ENCODE results near the gene FNDC1.

The FNDC1 gene

DNA sequence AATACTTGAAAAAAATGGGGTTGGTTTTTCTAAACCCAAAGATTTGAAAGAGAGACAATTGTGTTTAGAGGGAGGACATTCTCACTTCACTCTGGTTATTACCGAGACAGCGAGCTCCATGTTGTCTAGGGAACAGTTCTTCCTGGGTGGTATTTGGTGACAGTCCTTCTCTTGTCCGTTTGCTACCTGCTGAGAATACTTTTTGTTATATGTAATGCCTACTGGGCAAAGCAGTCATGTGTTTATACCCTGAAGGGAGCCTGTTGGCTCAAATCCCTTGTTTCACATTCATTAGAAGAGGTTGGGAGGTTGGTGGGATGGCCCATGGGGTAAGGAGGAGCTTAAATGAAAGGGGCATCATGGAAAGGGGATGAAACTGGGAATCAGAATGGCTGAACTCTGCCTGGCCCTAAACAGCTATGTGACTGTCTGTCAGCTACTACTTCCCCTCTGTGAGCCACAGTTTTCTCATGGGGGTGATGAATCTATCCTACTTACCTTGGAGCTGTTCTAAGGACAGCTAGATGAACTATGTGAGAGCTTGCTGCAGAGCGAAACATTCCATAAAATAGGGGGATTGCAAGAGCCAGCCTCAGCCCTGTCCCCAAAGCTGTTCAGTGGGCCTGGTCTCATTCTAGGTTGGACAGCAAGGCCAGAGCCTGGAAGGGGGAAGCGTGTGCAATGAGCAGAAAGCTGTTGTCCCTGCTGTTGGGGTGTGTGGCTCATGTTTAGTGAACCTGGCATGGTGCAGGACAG is 43.5 kb downstream of the FNDC1 start:
- no peak for DNase-seq (ENCODE audit: low read depth)

- DNase-seq (ENCODE audit: low read depth): no peak
Observed at GRCh38 chr6:159213405-159213804, 44.2 kb downstream of the FNDC1 start.

- DNase-seq (ENCODE audit: low read depth): no peak
Observed at GRCh38 chr6:159214281-159214680, 45.1 kb downstream of the FNDC1 start.

DNA sequence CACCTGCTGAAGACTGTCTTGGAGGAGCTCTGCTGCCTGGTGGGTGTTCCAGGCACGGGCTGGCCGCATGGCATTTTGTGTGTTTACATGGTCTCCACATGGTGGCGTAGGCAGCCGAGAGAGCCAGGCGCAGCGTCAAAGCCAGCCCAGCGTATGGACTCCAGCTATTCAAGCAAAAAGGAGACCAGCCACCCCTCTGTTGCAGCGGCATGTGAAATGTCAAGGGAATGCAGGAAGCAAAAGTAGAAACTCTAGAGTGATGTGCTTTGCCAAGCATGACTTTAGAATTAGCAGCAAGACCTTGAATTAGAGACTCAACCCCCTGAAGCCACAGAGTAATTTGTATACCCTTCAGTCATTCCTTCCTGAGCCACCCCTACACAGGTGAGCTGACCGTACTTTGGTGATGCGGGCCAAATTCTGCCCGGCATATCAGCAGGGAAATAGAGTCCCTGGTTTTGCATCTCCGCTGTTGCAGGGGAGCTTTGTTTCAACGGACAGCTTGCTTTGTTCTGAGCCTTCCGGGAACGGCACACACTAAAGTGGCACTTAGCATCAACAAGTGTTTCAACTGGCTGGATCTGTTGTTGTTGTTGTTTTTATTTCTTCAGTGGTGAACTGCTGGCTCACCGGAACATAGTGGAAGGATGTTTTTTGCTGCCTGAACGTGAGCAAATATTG is 48.5 kb downstream of the FNDC1 start:
- DNase-seq (ENCODE audit: low read depth): no peak

DNA sequence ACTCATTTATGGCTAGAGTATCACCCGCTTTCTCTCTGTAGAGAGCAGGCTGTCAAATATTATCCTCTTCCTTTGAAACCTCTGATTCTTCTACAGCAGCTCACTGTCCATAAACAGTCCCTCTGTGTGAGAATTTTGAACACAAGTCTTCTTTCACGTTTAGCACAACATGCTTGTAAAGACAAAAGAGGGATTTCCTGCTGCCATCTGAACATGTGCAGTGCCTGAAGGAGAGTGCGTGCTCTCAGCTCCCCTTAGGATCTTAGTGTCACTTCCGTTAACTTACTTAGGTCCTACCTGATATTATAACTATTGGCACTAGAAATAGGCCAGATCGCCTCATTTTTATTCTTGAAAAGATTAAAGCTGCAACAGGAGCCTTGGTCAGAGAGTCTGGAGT is 50.9 kb downstream of the FNDC1 start:
- no peak for DNase-seq (ENCODE audit: low read depth)

DNA sequence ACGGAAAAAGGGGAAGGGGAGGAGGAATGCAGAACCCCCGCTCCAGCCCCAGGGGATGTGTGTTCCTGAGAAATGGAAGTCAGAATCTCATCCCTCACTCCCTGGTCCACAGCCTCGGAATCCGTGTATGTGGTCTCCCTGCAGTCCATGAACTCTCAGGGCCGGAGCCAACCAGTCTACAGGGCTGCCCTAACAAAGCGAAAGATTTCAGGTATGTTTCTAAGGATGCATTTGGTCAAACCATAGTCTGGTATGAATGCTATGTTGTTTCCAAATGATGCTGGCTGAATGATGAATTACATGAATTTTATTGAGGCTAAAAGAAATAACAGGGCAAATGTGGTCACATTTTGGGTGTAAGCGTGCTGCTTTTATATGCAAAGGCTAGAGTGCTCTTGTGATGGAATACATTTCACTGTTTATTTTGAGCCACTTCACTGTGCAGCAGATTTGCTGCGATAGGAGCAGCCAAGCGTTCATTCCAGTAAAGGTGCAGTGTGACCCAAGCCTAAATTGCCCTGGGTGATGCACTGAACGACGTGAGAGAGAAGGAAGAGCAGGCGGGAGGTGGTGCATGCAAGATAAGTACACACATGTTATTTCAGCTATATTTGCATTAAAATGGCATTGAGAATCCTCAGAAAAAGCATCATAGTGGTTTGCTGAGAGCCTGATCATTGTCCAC is 52.4 kb downstream of the FNDC1 start:
- no peak for DNase-seq (ENCODE audit: low read depth)

DNA sequence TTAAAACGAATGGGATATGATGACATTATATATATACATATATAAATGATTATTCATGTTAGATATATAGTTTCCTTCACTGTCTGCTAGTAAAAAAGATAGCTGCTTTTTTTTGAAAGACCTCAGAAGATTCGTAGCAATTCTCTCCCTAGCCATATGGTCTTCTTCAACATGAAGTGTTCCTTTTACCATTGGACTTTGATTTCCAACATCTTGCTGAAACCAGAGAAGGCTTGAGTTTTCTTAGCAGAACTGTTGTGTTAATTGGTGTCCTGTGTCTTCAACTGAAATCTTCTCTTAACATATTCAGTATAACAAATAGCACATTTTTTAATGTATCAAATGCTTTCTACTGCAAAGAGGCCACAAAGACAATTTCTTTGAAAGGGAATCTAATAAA is 55.3 kb downstream of the FNDC1 start:
- DNase-seq (ENCODE audit: low read depth): no peak

DNA sequence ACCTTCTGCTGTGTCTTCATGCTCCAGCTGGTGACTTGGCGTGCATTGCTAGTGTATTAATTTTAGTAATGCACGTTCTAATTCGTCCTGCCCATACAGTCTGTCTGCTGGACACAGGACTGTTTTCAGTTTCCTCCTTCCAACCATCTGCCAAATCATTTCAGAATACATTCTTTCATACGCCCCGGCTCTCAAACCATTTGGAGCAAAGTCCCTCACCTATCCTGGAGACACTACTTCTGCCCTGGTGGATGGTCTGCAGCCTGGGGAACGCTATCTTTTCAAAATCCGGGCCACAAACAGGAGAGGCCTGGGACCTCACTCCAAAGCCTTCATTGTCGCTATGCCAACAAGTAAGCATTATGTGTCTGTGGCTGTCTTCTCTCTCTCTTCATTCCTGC is 60.5 kb downstream of the FNDC1 start:
- DNase-seq (ENCODE audit: low read depth): no peak

DNA sequence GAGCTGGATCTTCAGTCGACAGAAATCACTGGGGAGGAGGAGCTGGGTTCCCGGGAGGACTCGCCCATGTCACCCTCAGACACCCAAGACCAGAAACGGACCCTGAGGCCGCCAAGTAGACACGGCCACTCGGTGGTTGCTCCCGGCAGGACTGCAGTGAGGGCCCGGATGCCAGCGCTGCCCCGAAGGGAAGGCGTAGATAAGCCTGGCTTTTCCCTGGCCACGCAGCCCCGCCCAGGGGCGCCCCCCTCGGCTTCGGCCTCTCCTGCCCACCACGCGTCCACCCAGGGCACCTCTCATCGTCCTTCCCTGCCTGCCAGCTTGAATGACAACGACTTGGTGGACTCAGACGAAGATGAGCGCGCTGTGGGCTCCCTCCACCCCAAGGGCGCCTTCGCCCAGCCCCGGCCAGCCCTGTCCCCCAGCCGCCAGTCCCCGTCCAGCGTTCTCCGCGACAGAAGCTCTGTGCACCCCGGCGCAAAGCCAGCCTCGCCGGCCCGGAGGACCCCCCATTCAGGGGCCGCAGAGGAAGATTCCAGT is 63.0 kb downstream of the FNDC1 start:
- DNase-seq (ENCODE audit: low read depth): no peak

- no peak for DNase-seq (ENCODE audit: low read depth)
Observed at GRCh38 chr6:159232751-159233150, 63.6 kb downstream of the FNDC1 start.

GRCh38 chr6:159233365-159234101 is 64.3 kb downstream of the FNDC1 start:
- DNase-seq (ENCODE audit: low read depth): no peak

GRCh38 chr6:159234102-159234553 is 64.9 kb downstream of the FNDC1 start:
- no peak for DNase-seq (ENCODE audit: low read depth)

GRCh38 chr6:159238920-159239558 is 69.8 kb downstream of the FNDC1 start:
- DNase-seq (ENCODE audit: low read depth): no peak

GRCh38 chr6:159249128-159249527 is 79.9 kb downstream of the FNDC1 start:
- no peak for DNase-seq (ENCODE audit: low read depth)

DNA sequence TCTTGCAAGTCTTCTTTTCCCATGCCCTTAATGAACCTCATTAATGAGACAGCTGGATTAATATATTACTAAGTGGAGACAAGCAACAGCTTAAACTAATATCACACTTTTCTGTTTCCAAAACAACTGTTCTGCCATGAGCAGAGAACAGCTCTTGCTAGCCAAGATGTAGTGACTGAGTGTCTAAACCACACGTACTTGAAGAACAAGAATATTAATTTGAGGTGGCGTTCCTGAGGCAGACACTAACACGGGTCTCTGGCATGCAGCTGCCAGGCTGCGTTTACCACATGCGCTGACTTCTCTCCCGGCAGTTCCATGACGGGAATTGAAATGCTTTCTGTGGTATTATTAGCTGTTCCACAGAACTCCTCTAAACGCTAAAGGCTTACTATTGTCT is 80.6 kb downstream of the FNDC1 start:
- DNase-seq (ENCODE audit: low read depth): no peak

- no peak for DNase-seq (ENCODE audit: low read depth)
Observed at GRCh38 chr6:159250633-159251032, 81.4 kb downstream of the FNDC1 start.

DNA sequence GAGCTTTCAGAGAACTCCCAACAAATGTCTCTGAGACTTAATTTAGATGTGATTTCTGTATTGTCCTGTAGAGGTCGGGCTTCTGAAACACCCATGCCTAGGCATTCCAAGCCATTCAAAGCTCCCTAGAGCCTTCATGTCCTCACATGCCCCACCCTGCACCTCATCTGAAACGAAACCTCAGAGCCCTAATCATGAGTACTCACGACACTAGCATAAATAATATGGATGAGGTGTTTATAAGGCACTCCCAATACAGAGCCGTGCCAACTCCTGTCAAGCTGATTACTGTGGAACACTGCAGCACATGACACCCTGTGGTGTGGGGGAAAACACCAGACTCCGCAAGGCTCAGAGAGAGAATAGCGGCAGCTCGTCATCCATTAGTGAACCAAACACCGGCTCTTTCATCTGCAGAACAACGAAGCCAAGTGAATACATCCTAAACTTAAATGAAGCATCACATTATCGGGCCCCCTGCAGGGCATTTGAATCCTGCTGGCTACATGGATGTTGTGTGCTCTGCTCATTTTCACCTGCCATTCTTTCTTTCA is 83.8 kb downstream of the FNDC1 start:
- DNase-seq (ENCODE audit: low read depth): no peak

DNA sequence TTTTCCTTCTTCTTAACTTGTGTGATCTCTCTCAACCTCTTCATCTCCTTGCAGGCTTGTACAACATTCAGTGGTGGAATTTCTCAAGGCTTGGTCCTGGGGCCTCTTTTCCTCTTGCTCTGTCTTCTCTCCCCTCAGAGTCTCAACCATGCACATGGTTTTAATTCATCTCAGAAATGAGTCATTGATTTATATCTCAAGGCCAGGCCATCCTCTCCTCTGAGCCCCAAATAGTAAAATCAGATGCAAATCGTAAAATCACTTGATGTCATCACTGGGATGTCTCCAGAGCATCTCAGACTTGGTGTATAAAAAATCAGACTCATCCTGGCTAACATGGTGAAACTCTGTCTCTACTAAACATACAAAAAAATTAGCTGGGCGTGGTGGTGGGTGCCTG is 85.0 kb downstream of the FNDC1 start:
- DNase-seq (ENCODE audit: low read depth): no peak

GRCh38 chr6:159255434-159255951 is 86.3 kb downstream of the FNDC1 start:
- no peak for DNase-seq (ENCODE audit: low read depth)

DNA sequence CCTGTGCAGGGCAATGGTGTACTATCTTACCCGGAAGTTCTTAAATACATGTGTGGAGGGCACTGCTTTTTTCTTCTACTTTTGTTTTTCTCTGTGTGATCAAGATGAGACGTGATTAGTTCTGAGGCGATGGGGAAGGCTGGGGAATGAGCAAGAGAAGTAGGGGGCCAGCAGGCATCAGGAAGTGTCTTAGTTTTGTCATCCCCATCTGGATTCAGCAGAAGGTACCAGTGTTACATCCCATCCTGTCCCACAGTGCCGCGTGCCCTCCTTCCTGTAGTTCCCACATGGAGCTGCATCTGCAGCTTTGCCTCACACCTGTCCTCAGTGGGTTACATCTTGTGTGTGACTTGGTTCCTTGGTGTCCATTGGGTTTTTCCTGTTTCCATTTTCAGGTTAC is 86.9 kb downstream of the FNDC1 start:
- no peak for DNase-seq (ENCODE audit: low read depth)

DNA sequence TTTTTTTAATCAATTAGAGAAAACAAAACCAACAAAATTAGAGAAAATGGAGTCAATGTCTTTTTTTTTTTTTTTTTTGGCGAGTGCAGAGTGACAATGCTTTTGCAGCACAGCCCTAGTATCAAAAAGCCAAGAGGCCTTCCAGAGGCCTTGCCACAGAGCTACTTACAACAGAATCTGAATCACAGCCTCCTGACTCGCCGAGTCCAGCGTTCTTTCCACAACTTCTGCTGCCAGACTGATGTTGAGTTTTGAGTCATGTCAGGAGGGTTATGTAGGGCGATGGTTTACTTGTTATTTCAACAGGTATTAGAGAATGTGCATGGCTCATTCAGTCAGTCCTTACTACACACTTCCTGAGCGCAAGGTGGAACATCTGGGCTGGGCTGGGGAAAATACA is 88.6 kb downstream of the FNDC1 start:
- DNase-seq (ENCODE audit: low read depth): no peak
